ENCODE results near the gene FGD1.
"Not testable (repeated sequence)": the region's sequence is repeated elsewhere in the genome, so short reads cannot be mapped to it uniquely, and the experiment has no call there.

GRCh38 chrX:54542239-54542638 is 46.2 kb upstream of the FGD1 start:
- TF ChIP-seq CTCF (conservative IDR thresholded peaks at IDR 0.05 in 1 of 2, IDR thresholded peaks at IDR 0.05 in 1 of 2; ENCODE audit: low read depth in 1 of 2, low read length in 2 of 2); EZH2 (IDR thresholded peaks at IDR 0.05; ENCODE audit: low read length, missing control alignments): not testable (repeated sequence)

Data from fibroblast of lung (primary cell).